GM15510 (cell line): ENCODE data around the gene GABBR2.

Experiments
- POLR2A ChIP-seq: IDR thresholded peaks from 3 replicates; pipeline ENCODE4 v1.6.1; 2011; ENCODE audit warnings: borderline replicate concordance; ENCODE audit not compliant: insufficient read length; ENCODE audit errors: extremely low read depth

Gene GABBR2

GRCh38 chr9:98412101-98412842 is 296.5 kb downstream of the GABBR2 start:
- TF ChIP-seq POLR2A, result no peak

DNA sequence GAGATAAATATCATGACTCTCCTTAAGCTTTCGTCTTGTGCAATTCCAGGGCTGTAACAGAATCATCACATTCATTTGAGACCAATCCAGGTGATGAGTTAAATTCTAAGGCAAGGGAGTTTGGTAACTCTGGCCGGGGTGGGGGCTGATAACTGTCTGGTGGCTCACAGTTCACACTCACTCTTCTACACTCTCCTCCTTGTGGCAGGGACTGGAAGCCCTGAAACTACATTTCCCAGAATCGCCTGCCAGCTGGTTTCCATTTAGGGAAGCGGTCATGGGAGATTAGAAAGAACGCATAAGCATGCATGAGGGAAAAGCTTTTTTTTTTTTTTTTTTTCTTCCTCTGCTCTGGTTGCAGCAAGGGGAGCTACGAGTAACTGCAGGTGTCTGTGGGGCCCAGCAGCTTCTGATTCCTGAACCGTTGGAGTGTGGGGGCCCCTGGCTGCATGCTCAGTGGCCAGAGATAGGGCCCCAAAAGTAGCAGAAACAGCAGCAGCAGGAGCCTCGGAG is 298.5 kb downstream of the GABBR2 start:
- TF ChIP-seq POLR2A, result no peak

DNA sequence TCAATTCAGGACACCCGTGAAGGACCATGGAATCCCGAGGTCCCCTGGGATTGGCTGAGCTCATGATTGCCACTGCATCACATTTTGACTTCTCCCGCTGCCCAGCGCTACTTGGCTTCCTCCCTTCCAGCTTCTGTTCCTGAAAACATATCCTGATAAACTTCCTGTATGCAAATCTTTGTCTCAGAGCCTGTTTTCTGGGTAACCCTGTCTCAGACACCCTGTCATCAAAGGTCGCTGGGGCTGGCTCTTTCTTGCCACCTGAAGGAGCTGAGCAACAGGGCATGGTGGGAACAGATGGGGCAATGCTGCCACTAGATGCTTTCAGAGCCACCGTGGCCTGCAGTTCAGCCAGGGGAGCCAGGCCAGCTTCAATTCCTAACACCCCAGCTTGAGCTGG is 299.0 kb downstream of the GABBR2 start:
- no peak for TF ChIP-seq POLR2A

GRCh38 chr9:98406469-98406868 is 302.3 kb downstream of the GABBR2 start:
- TF ChIP-seq POLR2A, result no peak

- no peak for TF ChIP-seq POLR2A
These were observed 304.5 kb downstream of the GABBR2 start for GRCh38 chr9:98404237-98404636.

GRCh38 chr9:98403715-98404114 is 305.0 kb downstream of the GABBR2 start:
- no peak for TF ChIP-seq POLR2A

GRCh38 chr9:98402019-98402840 is 306.5 kb downstream of the GABBR2 start:
- TF ChIP-seq POLR2A, result no peak

- no peak for TF ChIP-seq POLR2A
These were observed 307.4 kb downstream of the GABBR2 start for GRCh38 chr9:98401140-98402018.

DNA sequence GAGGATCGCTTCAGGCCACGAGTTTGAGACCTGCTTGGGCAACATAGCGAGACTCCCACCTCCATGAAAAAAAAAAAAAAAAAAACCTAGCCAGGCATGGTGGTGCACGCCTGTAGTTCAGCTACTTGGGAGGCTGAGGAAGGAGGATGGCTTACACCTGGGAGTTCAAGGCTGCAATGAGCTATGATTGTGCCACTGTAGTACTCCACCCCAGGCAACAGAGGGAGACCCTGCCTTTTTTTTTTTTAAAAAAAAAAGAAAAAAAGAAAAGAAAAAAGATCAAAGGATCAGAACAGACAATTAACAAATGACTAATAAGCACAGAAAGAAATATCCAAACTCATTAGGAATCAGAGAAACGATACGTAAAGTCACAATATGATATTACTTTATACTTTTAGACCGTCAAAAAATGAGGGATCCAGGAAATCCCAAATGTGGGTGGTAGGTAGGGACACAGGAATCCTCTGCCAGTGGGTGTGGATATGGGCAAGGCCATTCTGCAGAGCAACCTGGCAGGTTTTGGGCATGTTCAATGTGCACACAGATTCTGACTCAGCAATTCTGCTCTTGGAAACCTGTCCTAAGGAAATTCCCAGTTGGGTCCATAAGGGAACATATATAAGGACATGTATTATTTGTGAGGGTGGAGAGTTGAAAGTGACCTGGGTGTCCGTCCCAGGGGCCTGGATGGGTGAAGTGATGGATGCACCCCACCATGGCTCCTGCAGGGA is 308.6 kb downstream of the GABBR2 start:
- TF ChIP-seq POLR2A, result no peak

GRCh38 chr9:98396656-98397055 is 312.1 kb downstream of the GABBR2 start:
- no peak for TF ChIP-seq POLR2A

DNA sequence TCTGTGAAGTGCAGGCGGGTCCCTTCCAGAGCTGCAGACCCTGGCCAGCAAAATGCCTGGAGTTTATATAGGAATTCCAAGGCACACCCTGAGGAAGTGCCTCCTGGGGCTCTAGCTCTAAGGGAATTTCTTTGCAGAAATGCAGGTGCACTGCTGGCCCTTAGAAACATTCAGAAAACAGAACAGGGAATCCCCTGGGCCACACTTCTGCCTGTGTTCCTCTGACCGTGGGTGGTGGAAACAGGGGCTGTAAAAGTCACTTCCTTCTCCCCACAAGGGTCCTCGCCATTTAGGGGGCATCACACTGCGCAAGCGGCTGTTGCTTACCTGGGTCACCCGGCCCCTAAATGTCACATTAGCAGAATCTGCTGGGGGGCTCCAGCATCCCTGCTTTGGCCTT is 312.5 kb downstream of the GABBR2 start:
- TF ChIP-seq POLR2A, result no peak

GRCh38 chr9:98391867-98392266 is 316.9 kb downstream of the GABBR2 start:
- TF ChIP-seq POLR2A, result no peak

DNA sequence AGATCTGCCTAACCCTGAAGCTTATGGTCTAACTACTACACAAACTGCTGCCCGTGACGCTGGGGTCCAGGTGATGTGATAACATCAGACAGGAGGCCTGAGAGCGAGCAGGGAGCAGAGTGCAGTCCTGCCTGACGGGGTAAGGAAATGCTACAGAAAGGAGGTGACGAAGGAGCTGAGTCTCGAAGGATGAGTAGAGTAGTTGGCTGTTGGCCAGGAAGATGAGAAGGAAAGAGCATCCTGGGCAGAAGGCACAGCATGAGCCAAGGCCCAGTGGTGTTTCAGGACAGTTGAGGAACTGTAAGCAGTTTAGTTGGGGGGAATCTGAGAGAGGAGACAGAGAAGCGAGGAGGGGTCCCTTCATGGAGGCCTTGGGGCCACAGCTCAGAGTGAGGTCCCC is 317.3 kb downstream of the GABBR2 start:
- TF ChIP-seq POLR2A, result no peak

- no peak for TF ChIP-seq POLR2A
These were observed 323.0 kb downstream of the GABBR2 start for GRCh38 chr9:98385751-98386150.
